Hepatic stellate cell (primary cell): Measurements from ENCODE around the gene PXK.

ENCODE experiments used
- DNase-seq: peaks from one replicate; pipeline ENCODE4 v3.0.0; 2011; ENCODE audit warnings: low spot score

PXK gene

GRCh38 chr3:58347984-58348383 lies 15.3 kb downstream of the PXK start:
- no peak for DNase-seq

- DNase-seq: no peak
Observed at GRCh38 chr3:58349792-58350626, 17.3 kb downstream of the PXK start.

GRCh38 chr3:58350627-58351013 lies 17.9 kb downstream of the PXK start:
- no peak for DNase-seq

- no peak for DNase-seq
Observed at GRCh38 chr3:58351920-58352319, 19.2 kb downstream of the PXK start.

- no peak for DNase-seq
Observed at GRCh38 chr3:58352626-58353025, 19.9 kb downstream of the PXK start.

DNA sequence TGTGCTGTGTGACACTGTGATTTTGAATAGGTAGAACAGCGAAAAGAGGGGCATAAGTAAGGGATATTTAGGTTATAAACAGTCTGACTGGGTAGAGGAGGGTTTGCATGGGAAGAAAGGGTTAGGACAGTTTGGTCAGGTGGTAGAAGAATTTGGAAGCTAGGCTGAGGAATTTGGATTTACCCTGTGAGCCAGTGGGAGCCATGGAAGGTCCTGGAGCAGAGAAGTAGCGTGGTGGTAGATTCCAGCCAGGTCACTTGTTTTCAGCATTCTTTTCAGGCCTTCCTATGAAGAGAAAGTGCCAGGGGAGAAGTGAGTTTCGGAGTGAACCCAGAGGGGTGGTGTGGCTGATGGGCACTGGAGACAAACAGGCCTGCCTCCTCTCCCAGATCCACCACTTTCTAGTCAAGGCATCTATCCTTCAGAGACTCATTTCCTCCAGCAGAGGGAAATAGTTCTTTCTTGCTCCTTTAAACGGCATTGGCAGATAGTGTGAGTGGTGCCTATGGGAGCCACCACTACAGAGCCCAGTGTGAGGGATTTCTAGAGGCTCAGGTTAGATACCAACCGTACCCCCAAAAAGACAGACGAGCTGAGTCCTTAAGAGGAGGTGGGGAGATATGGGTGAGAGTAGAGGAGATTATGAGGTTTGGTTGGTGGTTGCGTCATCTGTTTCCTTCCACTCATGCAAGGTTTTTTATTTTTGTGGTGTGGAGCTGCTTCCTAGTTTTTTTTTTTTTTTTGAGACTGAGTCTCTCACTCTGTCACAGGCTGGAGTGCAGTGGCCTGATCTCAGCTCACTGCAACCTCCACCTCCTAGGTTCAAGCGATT lies 21.2 kb downstream of the PXK start:
- no peak for DNase-seq

GRCh38 chr3:58355179-58355578 lies 22.5 kb downstream of the PXK start:
- no peak for DNase-seq

DNA sequence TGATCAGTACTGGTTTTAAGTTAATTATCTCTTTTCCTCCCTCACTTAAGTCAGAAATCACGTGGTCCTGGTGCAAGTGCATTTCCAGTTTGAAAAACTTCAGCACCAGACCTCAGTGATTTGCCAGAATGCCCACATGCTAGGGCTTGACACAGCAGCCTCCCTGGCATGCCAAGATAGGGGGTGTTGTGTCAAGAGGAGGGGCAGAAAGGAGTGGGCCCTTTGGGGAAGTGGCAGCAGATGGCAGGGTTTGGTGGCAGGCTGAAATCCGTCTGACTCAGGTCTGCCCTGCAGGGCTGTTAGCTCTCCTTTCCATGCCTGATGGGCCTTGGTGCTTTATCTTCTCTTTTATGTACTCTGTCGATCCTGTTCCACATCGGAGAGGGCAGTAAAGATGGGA lies 23.4 kb downstream of the PXK start:
- DNase-seq: no peak

DNA sequence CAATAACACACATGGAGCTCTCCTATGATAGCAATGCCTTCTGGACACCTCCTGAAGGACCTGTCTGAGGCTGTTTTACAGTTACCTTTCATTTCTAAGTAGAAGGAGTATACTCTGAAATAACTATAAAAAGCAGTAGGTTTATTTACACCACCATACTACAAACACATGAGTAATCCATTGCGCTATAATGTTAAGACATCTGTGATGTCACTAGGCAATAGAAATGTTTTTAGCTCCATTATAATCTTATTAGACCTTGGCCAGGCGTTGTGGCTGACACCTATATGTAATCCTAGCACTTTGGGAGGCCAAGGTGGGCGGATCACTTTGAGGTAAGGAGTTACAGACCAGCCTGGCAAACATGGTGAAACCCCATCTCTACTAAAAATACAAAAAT lies 24.7 kb downstream of the PXK start:
- DNase-seq: no peak

DNA sequence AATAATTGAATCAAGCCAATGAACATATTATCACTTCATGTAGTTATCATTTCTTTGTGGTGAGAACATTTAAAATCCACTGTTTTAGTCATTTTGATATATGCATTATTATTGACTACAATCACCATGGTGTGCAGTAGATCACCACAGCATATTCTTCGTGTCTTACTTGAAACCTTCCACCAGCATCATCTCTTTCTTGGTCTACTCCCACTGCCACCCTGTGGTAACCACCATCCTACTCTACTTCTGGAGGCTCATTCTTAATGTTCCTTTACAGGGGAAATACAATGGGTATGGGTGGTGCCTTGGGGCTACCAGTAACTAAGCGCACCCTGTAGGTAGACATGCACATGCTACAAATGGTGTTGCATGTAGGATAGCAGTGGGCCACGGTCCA lies 25.4 kb downstream of the PXK start:
- no peak for DNase-seq

GRCh38 chr3:58358808-58359207 lies 26.1 kb downstream of the PXK start:
- no peak for DNase-seq

DNA sequence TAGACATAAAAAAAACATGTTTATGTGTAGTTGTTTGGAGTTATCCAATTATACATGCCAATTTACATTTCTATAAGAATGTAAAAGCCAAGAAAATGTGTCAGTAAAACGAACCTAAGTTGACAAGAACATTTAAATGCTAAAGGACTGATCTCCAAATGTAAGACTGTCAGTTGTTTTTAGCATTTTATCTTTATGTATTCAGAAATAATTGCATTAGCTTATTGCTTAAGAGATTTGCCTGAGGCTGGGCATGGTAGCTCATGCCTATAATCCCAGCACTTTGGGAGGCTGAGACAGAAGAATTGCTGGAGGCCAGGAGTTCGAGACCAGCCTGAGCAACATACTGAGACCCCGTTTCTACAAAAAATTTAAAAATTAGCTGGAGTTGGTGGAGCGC lies 26.9 kb downstream of the PXK start:
- no peak for DNase-seq

- no peak for DNase-seq
Observed at GRCh38 chr3:58361866-58362265, 29.2 kb downstream of the PXK start.

- DNase-seq: no peak
Observed at GRCh38 chr3:58366699-58367098, 34.0 kb downstream of the PXK start.

- DNase-seq: no peak
Observed at GRCh38 chr3:58369038-58369437, 36.3 kb downstream of the PXK start.

DNA sequence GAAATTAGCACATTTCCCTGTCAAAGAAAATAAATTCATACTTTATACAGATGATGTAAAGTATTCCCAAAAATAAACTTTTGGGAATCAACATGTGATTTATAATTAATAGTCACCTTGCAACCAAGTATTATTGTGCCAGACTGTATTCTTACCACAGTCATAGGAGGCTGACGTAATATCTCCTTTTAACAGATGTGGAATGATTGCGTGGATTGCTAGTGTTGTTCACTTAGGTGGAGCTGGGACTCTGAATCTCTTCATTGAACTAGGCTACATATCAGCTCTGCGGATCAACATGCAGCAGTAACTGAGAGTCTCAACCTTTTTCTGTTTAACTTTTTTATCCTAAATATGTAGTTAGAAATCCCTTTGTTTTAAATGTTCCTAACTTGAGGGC lies 37.2 kb downstream of the PXK start:
- no peak for DNase-seq

DNA sequence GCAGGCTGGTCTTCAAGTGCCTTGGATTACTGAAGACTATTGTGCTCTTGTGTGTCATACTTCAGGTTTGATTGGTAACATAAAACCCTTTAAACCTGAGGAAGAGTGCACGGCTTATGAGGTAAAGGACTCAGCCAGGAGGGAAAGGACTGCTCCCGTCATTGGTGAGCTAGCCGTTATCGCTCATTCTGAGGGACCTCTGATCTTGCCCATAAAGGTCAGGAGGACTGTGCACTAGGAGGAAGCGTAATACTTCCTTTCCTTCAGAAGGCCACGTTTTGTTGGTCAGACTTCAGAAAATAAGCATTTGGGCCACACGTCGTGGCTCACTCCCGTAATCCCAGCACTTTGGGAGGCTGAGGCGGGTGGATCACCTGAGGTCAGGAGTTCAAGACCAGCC lies 37.7 kb downstream of the PXK start:
- DNase-seq: no peak

- no peak for DNase-seq
Observed at GRCh38 chr3:58371754-58372153, 39.1 kb downstream of the PXK start.

DNA sequence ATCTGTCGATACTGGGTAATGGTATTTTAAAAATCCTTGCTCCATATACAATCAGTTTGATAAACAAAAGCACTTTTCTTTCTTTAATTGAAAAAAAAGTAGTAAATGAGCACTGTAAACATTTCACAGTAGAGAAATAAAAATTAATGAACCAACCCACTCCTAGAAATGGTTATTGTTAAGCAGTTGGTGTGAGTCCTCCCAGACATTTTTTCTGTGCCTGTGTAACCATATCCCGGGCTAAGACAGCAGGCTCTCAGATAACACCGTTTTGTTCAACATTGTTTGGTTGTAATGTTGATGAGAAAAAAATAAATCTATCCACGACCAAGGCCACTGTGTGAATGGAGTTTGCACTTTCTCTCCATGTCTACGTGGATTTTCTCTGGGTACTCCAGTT lies 42.6 kb downstream of the PXK start:
- no peak for DNase-seq

DNA sequence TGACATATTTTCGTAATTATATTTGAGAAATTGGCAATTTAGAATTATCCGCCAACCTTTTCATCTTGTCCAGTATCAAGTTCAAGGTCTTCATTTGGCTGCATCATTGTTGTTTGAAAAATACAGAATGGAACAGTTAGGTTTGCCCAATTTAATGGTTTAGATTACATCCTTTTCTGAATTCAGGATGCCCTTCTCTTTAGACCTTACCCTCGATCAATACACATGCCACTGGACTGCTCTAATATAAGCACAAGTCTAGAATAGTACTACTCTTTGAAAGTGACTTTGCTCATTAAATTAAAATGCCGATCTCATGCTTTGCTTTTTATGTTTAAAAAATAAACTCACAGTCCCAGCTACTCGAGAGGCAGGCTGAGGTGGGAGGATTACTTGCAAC lies 44.5 kb downstream of the PXK start:
- DNase-seq: no peak

DNA sequence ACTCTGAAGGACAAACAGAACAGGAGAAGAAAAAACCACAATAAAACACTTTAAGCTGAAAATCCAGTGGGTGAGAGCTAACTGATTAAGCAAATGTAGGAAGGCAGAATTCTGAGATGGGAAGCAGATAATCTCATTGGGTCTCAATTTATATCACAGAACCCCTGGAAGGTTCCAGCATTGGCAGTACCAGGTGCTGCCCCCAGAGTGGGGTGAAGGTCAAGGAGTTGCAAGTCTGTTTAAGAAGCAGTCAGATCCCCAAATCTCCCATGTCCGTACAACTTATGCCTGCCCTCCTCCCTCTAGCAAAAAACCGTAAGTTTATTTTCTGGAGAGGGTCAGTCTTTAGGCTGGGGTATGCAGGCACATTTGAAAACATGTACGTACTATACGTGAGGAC lies 45.1 kb downstream of the PXK start:
- no peak for DNase-seq

DNA sequence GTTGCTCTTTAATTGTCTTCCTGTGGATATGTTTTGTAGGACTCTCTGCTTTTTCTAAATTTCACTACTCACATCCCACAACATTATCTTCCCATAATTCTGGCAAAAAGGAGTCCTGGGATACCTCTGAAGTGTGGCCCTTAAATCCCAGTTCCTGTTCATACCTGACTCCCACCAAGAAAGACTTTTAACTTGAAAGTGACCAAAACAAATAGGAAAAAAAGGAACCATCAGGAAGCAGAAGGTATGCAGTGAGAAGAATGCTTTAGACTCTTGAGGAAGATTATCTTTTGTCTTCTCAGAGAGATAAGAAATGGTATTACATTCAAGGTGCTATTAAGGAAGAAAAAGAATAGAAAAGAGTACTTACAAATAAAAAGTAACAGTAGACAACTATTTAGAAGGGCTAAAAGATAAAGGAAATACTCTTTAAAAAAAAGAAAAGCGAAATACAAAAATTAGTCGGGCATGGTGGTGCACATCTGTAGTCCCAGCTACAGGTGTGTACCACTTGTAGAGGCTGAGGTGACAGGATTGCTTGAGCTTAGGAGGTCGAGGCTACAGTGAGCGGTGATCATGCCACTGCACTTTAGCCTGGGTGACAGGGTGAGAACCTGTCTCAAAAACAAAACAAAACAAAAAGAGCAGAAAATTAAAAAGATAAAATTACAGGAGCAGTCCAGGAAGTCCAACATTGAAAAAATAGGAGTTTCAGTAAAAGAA lies 46.8 kb downstream of the PXK start:
- no peak for DNase-seq

- peak; percentile 29 for DNase-seq
Observed at GRCh38 chr3:58383476-58383875, 50.8 kb downstream of the PXK start.
